Kasumi-1 (cell line): ENCODE results near the gene MSRB3.
"Not testable (repeated sequence)": the region's sequence is repeated elsewhere in the genome, so short reads cannot be mapped to it uniquely, and the experiment has no call there.

Source experiments
- DNase-seq, 2 experiments: peaks; one replicate each; lab custom pipeline; 2025; lab: John Stamatoyannopoulos, UW

MSRB3 gene

DNA sequence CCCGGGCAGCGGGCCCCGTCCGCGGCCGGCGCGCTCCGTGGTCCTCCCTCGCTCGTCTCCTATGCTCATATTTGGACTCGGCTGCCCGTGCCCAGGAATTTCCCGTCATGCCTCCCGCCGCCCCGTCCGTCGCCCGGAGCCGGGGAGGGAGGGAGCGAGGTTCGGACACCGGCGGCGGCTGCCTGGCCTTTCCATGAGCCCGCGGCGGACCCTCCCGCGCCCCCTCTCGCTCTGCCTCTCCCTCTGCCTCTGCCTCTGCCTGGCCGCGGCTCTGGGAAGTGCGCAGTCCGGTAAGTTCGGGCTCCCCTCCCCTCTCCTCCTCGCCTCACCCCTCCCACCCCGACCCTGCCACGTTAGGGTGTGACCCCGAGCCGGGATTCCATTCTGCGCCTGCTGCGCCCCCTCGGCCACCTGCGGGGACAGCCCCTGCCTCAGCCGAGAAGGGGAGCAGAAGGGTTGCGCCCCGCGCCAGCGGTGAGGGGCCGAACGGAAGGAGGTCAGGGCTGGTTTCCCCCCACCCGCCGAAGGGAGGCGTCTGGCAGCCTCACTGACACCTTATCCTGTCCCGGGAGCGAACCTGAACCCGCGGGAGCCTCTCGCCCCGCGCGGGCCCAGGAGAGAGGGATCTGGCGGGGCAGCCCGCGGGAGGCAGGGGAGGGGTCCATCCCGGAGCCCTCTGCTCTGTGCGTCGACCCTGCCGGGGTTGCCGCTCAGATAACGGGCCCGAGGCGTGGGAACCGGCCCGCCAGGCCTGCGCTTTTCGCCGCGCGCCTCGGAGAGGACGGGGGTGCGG lies at the start of gene MSRB3:
MSRB3 (plus strand) TSS at position 108 of the 793 bp plus-strand sequence. CDS start 29,897 bp downstream, outside the sequence.
- peak; percentile 45 to 61 for DNase-seq

DNA sequence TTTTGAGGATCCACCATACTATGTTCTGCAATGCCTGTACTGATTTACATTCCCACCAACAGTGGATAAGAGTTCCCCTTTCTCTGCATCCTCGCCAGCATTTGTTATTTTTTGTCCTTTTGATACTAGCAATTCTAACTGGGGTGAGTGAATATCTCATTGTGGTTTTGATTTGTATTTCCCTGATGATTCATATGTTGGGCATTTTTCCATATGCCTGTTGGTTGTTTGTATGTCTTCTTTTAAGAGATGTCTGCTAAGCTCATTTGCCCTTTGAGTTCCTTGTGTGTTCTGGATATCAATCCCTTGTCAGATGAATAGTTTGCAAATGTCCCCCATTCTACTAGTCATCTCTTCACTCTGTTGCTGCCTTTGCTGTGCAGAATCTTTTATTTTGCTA lies 49.0 kb upstream of the MSRB3 start:
- no peak for DNase-seq

DNA sequence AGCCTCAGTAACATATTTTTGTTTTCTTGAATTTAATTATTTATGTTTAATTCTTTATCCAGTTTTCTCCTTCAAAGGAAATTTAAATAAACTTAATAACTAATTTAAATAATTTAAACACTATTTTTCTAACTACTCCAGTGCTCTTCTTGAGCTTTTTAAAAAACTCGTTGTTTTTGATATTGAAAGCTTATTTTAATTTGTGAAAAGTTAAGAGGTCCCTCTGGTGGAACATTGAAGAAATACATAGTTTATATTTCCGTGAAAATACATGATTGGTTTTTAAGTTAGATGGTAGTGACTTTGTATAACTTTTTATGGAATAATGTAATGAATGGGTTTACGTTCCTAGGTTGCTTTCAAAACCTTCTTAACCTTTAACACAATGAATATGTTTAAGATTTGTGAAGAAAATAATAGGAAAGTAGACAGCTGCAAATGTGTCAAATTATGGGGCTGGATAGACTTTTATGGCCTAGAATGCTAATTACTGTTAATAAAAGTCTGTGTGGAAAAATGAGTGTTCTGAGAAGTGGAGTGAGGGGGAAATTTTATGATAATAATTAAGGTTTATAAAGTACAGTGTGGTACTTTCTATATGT lies 45.9 kb upstream of the MSRB3 start:
- peak; percentile 69 to 72 for DNase-seq

DNA sequence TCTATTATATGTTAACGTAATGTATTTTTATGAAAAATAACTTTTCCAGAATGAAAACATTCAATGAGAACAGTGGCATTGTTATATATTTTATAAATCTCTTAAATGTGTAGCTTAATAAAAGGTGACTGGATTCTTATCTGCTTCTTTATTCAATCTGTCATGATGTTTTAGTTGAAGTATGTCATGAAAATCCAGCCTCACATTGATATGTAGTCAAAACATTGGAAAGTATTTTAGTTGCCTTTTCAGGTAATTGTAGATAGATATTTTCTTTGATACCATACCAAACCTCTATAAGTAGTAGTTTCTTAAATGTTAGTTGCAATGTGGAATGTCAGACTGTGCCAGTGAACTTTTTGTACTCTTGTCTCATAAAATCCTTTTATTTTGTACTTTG lies 41.3 kb upstream of the MSRB3 start:
- DNase-seq = no peak

DNA sequence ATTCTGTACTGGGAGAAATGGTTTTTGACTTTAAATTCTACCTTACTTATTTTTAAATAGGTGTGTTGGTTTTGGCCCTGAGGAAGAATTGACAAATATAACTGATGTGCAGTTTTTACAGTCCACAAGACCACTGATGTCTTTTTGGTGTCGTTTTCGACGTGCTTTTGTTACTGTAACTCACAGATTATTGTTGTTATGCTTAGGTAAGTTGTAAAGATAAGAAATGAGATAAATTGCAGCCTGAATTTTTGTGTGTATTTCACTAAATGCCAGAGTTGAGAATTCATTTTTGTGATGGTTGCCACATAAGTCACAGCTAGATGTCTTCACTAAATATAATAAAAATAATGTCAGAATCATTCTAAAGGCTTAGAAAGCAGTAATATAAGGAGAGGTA lies 39.9 kb upstream of the MSRB3 start:
- no peak for DNase-seq

DNA sequence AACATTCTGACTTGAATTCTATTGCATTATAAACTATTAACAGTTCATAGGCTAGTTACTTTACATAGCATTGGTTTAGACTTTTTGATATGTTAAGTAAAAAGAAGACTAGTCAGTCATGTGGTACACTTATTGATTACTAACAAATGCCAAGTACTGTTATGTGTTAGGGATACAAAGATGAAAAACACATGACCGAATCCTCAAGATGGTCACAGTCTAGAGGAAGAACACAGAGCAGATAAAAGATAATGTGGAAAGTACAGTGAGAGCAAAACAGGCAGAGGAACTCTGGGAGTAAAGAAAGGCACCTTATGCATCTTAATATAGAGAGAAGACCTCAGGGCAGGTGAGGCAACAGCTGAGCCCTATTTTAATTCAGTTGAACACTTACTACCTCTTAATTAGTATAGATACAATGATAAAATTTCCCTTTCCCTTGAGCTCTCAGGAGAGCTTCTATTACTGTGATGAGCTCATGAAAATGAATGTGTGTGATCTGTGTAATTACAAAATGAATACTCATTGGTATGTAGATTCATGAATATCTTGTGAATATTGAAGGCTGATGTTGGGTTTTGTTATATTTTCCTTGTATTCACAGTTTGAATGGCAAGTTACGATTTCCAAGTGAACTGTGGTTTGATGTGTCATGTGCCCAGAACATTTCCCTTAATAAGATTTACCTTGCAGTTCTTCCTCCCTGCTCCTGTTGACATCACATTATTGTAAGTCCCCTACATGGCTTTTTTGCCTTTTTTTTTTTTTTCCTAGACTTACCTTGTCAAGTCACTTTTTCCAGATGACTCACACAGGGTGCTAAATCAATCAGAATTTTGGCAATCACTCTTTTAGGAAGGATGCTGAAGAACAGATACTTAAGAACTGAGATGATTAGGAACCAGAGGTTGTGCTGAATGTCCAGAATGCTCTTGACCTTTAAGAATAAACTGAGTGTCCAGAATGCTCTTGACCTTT lies 29.5 kb upstream of the MSRB3 start:
- DNase-seq = no peak

DNA sequence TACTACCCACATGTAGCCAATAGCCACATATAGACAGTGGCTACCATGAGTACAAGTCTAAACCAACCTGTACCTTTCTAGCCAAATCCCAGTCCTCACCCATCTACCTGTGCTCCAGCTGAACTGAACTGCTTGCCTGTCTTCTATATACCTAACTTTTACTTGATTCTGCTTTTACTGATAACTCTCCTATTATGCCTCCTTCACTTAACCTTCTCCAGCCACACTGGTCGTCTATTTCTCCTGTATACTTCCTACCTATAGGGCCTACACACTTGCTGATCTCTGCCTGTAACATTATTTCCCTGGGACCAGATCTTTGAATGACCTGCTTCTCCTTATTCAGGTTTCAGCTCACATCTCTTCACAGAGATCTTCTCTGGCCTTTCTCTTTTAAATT lies 26.0 kb upstream of the MSRB3 start:
- DNase-seq = no peak

DNA sequence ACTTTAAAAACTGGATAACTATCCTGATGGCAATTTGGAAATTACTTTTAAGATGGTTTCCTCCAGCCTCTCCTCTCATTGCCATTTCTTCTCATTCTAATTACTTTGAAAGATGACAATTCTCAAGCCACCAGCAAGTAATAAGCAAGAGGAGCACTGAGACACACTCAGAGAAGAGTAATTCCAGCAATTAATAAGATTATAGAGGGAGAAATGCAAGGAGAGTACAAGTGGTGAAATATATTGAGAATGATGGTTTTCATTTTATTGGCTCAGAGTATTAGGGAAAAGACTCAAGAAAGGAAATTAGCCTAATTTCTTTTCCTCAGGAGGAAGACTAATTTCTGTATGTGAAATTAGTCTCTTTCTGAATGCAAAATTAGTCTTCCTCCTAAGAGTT lies 20.5 kb upstream of the MSRB3 start:
- DNase-seq = no peak

DNA sequence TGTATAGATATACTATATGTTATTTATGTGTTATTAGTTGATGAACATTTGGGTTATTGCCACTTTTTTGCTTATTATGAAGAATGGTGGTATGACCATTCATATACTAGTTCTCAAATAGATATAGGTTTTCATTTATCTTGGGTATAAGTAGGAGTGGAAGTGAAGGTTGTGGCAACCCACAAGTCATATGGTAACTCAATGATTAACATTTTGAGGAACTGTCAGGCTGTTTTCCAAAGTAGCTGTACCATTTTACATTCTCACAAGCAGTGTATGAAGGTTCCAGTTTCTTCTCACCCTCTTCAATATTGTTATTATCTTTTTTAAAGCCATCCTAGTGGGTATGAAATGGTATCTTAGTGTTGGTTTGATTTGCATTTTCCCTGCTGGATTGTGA lies 19.0 kb upstream of the MSRB3 start:
- no peak for DNase-seq

DNA sequence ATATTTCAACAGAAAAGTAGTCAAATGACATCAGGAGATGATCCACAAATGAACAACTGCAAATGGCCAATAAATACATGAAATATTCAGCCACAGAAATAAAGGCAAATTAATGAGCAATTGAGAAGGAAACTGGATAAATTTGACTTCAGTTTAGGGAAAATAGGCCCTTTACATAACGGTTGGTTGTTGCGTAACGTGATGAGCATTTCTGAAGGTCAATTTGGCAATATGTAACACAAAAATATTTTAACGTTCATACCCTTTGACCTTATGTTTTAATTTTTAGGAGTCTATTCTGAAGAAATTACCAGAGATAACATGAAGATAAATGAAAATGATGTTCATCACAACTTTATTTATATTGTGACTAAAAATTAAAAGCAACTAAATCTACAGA lies 14.7 kb upstream of the MSRB3 start:
- no peak for DNase-seq

DNA sequence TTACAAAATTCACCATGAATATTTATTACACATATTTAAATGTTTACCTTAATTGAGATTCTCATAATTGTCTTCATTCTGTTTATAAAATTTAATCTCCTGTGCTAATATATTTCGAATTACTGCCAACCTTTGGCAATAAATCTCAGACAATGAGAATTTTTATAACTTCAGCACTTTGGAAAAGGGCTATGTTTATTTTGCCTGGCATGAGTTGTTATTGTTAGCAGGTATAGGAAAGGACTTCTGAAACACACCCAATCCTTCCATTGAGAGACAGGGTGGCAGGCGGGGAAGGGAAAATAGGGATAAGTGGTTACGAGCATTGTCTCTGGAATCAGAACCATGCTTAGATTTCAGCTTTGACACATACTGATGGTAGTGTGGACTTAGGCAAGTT lies 12.1 kb upstream of the MSRB3 start:
- no peak for DNase-seq

DNA sequence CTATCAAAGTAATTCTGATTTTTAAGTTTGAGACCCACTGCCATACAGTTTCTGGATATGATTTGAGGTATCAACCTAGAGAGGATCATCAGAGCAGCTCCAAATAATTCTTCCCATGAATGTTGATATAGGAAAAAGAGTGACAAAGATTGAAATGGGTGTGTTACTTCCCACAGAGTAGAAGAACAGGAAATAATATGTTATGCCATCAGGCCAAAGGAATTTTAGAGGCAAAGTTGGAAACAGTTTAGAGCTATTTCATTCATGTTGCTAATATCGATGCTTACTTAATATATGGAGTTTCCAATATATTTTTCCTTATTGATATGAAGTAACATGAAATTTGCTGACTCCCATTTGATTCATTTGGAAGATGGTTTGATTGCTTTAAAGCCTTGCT lies 8.9 kb upstream of the MSRB3 start:
- no peak for DNase-seq

DNA sequence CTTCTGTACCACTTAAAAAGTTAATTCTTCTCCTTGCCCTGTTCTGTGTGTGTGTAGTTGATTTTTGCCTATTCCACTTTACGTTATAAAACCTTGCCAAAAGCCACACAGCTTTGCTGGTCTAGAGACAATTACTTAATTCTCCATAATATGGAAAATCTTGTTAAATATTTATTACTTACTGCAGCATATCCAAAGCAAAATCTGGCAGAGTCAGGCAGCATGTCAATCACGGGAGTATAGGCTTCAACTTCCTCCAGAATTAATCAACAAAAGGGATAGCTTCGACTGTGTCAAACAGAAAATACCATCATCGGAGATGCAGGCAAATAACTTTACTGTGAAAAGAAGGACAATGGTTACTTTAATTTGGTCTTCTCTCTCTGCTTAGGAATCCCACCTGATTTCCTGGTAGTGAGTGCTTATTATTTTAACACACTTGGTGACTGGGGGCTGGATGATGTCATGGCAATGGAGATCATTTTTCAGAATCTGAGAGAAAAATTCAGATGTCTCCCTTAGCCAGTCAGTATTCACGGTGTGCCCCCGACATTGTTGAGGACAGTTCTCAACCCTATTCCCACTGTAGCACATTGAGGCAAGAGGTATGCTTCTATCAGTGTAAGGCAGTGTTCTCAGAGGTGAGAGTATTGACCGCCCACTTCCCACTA lies 3.7 kb upstream of the MSRB3 start:
- no peak for DNase-seq

DNA sequence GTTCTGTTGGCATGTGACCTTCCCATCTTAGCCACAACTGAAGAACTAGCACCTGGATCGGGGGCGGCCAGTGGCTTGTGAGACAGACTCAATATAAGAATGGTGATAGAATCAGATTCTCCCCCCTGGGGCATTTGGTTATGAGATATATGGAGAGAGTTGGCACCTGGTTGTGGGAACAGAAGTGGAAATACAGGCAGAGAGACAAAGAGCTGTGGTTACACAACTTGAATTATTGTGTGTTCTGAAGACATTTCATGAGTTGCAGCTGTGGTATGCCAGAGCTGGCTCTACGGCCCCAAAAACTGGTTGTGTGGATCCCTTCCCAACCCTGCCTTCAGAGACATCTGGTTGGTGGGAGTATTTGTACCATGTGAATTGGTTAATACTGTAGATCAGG lies 2.9 kb upstream of the MSRB3 start:
- no peak for DNase-seq

DNA sequence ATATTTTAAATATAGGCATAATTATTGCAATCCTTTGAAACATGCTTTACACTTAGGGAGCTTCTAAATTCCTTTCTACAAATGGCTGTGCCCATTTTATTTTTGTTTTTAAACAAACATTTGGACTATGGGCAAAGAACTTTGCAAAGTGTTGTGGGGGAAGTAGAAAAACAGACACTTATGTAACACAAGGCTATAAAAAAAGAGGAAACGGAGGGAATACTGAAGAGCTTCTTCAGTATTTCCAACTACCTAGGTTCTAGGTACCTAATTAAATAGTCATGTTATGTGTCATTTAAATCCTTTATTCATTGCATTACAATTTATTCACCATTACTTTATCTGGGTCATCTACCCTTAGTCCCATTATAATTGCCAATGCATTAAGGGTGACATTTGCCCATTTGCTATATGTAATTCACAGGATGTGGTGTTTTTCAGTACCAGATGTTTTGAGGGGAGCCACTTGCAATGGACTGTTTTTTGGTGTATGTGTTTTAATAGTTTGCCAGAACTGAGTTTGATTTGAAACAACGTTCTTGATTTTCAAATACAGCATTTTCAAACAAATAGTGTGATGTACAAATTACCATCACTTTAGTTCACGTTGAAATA lies 1.5 kb upstream of the MSRB3 start:
- peak; percentile 15 to 49 for DNase-seq

DNA sequence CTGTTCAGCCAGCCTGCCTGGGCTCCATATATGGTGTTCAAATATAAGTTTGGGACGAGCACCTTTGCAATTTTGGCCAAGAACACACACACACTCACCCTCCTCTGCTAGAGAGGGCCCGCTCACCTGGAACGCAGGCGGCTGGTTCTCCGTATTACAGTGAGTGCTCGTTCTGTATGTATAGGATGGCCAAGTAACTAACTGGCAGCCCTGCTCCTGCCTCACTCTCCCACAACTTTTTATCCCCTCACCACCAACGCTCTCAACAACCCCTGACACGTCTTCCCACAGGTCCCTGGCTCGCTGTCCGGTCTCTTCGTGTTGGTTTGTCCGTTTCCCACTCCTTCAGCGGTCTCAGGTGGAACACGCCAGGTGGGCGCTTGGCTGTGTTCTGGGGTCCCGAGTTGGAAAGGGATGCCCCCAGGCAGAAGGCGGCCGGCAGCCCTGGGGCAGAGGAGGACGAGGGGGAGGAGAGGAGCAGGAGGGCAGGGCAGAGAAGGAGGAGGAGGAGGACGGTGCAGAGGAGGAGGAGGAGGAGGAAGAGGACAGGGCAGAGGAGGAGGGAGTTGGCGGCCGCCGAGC lies 398 bp upstream of the MSRB3 start:
- no peak for DNase-seq

DNA sequence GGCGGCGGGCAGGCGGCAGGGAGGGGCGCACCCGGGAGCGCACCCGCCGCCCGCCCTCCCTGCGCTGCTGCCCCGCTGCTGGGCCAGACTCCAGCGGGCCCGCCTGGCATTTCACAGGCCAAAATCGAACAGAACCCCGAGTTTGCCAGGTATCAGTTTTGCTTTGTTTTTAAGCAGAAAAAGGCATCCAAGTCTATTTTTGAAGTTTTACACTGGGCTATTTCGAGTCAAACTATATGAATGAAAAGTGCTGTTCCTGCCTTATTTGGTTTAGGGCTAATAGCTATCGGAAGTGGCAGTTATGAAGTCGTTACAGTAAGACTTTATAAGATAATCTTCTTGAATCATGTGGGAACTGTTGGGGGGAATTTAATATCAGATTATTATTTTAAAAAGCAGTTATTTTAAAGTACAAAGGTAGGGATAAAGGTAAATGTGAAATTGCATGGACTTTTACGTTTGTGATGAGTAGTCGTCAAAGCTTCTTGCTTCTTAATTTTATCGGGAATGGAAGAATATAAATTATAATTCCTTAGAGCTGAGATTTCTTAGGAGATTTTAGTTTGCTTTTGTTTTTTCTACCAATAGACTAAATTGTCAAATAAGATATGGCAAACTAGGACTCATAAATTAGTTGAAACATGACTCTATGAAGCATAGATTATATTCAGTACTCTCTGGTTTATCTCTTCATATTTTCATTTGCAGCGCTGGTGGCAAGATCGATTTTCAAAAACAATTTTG lies 1.1 kb downstream of the MSRB3 start:
- DNase-seq = peak; percentile 28 to 46

DNA sequence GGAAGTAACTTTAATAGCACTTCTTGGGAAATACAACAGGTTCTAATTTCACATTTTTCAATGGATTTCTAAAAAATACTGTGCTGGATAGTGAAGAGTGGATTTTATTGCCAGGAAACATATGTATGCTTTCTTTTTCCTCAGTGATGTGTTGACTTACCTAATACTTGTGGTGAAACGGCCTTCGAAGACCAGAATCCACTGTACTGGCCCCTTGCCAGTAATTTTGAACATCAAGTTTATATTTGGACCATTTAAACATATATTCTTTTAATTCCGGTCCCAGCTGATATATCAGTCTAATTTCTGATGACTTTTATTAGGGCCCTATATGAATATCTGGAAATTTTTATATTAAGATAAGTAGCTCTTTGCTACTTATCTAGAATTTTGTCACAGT lies 1.8 kb downstream of the MSRB3 start:
- peak; percentile 65 to 70 for DNase-seq

DNA sequence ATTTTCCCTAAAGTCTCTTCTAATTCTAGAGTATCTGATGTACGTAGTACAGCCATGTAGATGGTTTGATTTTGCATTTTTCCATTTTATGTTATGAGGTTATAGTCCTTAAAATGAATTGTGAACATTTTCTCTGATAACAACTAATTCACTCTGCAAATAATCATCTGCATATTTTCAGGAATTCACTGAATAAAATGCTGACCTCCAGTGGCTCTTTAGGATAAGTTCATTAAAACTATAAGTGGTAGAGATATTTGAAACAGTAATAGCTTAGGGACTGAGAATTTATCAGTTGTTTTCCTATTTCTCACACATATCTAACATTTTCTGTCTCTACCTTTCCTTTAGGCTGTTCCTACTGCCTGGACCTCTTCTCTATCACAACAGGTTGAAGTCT lies 4.4 kb downstream of the MSRB3 start:
- DNase-seq = peak; percentile 25 to 57

DNA sequence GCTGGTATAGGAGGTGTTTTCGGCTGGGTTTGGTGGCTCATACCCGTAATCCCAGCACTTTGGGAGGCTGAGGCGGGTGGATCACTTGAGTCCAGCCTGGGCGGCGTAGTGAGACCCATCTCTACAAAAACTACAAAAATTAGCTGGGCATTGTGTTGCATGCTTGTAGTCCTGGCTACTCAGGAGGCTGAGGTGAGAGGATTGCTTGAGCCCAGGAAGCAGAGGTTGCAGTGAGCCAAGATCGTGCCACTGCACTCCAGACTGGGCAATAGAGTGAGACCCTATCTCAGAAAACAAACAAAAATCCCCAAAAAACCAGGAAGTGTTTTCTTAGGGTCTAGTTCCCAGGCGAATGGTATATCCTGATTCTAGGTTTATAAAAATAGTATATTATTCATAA lies 7.0 kb downstream of the MSRB3 start:
- DNase-seq = not testable (repeated sequence)
